OCI-LY1 (cell line): ENCODE data around the gene CDKAL1.

Experiments used
- H2AFZ ChIP-seq: fragments of 200-600 bp; sonication (generic), shearing (Covaris generic); 2 replicates; pipeline ENCODE4 v1.6.0; 2014; ENCODE audit warnings: antibody characterized with exemption, mild to moderate bottlenecking, low read length
- H3F3A ChIP-seq: fragments of 200-600 bp; sonication (generic), shearing (Covaris generic); 2 replicates; pipeline ENCODE4 v1.6.0; 2014; ENCODE audit warnings: mild to moderate bottlenecking, antibody characterized with exemption, low read length, moderate library complexity; ENCODE audit not compliant: insufficient read depth
- H3K27ac ChIP-seq: fragments of 200-600 bp; sonication (generic); 2 replicates; pipeline ENCODE4 v1.5.1; 2014; ENCODE audit warnings: low read length, mixed run types, mild to moderate bottlenecking, low read depth; ENCODE audit not compliant: poor library complexity, severe bottlenecking
- H3K27me3 ChIP-seq: fragments of 200-600 bp; sonication (generic); 2 replicates; pipeline ENCODE4 v1.6.0; 2014; ENCODE audit warnings: antibody characterized with exemption, mild to moderate bottlenecking, low read length, moderate library complexity; ENCODE audit not compliant: insufficient read depth
- H3K36me3 ChIP-seq: fragments of 200-600 bp; sonication (generic); 2 replicates; pipeline ENCODE4 v1.6.1; 2014; ENCODE audit warnings: mild to moderate bottlenecking, antibody characterized with exemption, low read length, moderate library complexity, mixed read lengths; ENCODE audit not compliant: insufficient read depth
- H3K4me1 ChIP-seq: fragments of 200-600 bp; sonication (generic); 2 replicates; pipeline ENCODE4 v1.5.1; 2014; ENCODE audit warnings: mild to moderate bottlenecking, low read length, moderate library complexity; ENCODE audit not compliant: insufficient read depth, severe bottlenecking
- H3K4me2 ChIP-seq: fragments of 200-600 bp; sonication (generic), shearing (Covaris generic); 2 replicates; pipeline ENCODE4 v1.6.1; 2014; ENCODE audit warnings: low read length
- H3K4me3 ChIP-seq: fragments of 200-600 bp; sonication (generic); 2 replicates; pipeline ENCODE4 v1.5.1; 2014; ENCODE audit warnings: low read length, low read depth, mild to moderate bottlenecking, mixed read lengths; ENCODE audit not compliant: poor library complexity, severe bottlenecking
- H3K79me2 ChIP-seq: fragments of 200-600 bp; shearing (Covaris generic); 2 replicates; pipeline ENCODE4 v1.6.1; 2016; ENCODE audit warnings: mixed run types, low read length, mixed read lengths; ENCODE audit not compliant: insufficient read depth
- H3K9ac ChIP-seq: fragments of 200-600 bp; sonication (generic), shearing (Covaris generic); 2 replicates; pipeline ENCODE4 v1.6.1; 2014; ENCODE audit warnings: mild to moderate bottlenecking, low read length, mixed read lengths
- H3K9me2 ChIP-seq: fragments of 200-600 bp; sonication (generic), shearing (Covaris generic); 2 replicates; pipeline ENCODE4 v1.6.1; 2014; ENCODE audit warnings: low read depth, mild to moderate bottlenecking, low read length, mixed read lengths
- H3K9me3 ChIP-seq: fragments of 200-600 bp; shearing (Covaris generic); 2 replicates; pipeline ENCODE4 v1.6.1; 2014; ENCODE audit warnings: low read length, mixed read lengths
- H4K20me1 ChIP-seq: fragments of 200-600 bp; sonication (generic), shearing (Covaris generic); 2 replicates; pipeline ENCODE4 v1.6.0; 2016; ENCODE audit warnings: mild to moderate bottlenecking, low read length; ENCODE audit not compliant: insufficient read depth
- EZH2 ChIP-seq: fragments of 200-600 bp; sonication (generic), shearing (Covaris generic); IDR thresholded peaks from 2 replicates; pipeline ENCODE4 v1.8.0; 2017; ENCODE audit warnings: borderline replicate concordance, mixed run types, mild to moderate bottlenecking, antibody characterized with exemption, low read length, moderate library complexity, mixed read lengths
- TF ChIP-seq, protein P1 (sequence below): fragments of 200-600 bp; sonication (generic), shearing (Covaris generic); IDR thresholded peaks from 2 replicates; pipeline ENCODE4 v1.5.1; 2017; ENCODE audit warnings: mild to moderate bottlenecking, antibody characterized with exemption, low read length, moderate library complexity, mixed read lengths

The CDKAL1 gene

DNA sequence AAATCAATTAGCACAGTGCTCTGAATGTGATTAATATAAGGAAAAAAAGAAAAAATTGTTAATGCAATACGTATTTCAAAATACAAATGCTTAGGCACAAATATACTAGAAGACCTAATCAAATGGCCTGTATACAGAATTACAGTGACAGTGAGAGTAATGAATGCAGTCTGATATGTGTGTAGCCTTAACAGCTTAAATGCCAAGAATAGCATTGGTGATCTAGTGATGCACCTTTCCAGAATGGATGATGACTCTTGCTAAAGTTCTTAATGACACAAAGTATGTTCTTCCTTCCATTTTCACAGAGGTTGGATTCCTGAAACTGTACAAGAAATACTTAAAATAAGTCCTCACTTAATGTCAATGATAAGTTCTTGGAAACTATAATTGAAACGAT, 131.0 kb downstream of the CDKAL1 start:
- Histone ChIP-seq H3K36me3 (no peaks in the 10 kb centered on the region), H4K20me1 (no peaks in the 10 kb centered on the region), H3K27ac (no peak overlapping the region), H3K9me3 (no peaks in the 10 kb centered on the region), H3K4me1 (no peaks in the 10 kb centered on the region), H2AFZ (no peak overlapping the region), H3K27me3 (no peaks in the 10 kb centered on the region), H3F3A (no peaks in the 10 kb centered on the region), H3K79me2 (no peaks in the 10 kb centered on the region; the same call in 1 of the 2 replicates), H3K9ac (no peak overlapping the region), H3K4me3 (no peak overlapping the region), H3K4me2 (no peak overlapping the region), H3K9me2 (no peaks in the 10 kb centered on the region)
- TF ChIP-seq, protein P1, sequence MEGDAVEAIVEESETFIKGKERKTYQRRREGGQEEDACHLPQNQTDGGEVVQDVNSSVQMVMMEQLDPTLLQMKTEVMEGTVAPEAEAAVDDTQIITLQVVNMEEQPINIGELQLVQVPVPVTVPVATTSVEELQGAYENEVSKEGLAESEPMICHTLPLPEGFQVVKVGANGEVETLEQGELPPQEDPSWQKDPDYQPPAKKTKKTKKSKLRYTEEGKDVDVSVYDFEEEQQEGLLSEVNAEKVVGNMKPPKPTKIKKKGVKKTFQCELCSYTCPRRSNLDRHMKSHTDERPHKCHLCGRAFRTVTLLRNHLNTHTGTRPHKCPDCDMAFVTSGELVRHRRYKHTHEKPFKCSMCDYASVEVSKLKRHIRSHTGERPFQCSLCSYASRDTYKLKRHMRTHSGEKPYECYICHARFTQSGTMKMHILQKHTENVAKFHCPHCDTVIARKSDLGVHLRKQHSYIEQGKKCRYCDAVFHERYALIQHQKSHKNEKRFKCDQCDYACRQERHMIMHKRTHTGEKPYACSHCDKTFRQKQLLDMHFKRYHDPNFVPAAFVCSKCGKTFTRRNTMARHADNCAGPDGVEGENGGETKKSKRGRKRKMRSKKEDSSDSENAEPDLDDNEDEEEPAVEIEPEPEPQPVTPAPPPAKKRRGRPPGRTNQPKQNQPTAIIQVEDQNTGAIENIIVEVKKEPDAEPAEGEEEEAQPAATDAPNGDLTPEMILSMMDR = no peak
- no peak for TF ChIP-seq EZH2

DNA sequence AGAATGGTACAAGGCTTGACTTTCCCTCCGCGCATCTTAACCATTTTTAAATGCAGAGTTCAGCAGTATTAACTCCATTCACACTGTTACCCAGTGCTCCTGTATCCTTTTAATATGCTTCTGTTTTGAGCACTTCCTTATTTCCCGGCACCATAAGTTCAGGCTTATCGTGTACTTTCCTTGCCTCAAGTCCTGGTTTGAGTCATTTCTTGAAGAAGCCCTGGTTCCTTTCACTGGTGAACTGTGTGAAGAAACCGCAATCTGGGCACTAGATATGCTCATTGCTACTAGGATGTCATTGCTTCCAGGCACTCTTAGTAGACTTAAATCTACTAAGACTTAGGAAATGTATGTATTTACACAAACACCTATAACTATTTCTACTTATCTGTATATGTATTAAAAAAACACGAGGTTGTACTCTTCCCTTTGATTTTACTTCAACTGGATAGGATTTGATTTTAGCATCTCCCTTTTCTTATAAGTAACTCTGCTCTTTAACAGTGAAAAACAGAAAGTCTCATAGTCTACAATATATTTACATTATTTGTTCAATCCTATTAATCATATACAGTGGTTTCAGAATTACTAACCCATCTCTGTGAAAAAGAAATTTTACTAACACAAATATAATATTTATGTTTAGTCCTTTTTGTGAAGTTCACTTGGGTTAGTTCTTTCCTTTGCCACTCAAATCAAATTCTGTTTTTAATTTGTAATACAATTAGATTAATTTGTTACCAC, 135.5 kb downstream of the CDKAL1 start:
- no peak overlapping the region for H3K4me2 ChIP-seq
- H3K79me2 ChIP-seq = no peaks in the 10 kb centered on the region
- H3K36me3 ChIP-seq = no peaks in the 10 kb centered on the region
- H3K9me2 ChIP-seq = no peaks in the 10 kb centered on the region
- no peaks in the 10 kb centered on the region for H3K27me3 ChIP-seq
- no peaks in the 10 kb centered on the region for H4K20me1 ChIP-seq
- no peak overlapping the region for H3K4me3 ChIP-seq
- no peaks in the 10 kb centered on the region for H3F3A ChIP-seq
- no peak overlapping the region for H3K9ac ChIP-seq
- H3K4me1 ChIP-seq = no peaks in the 10 kb centered on the region
- H2AFZ ChIP-seq = no peak overlapping the region
- H3K27ac ChIP-seq = no peak overlapping the region
- no peak for TF ChIP-seq EZH2
- TF ChIP-seq, protein P1 = no peak
- H3K9me3 ChIP-seq = no peaks in the 10 kb centered on the region

DNA sequence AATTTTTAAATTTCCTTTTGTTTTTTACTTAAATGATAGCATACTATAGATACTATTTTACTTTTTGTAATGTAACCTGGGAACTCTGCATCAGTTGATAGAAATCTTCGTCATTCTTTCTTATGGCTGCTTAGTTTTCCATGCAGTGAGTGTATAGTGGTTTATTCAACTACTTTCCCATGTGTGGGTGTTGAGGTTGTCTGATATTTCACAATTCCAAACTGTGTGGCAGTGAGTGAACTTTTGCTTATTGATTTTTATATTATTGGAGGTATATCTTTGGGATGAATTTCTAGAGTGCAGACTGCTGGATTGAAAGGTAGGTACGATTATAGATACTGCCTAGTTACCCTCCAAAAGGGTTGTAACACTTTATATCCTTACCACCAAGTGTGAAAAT, 136.5 kb downstream of the CDKAL1 start:
- H3K4me3 ChIP-seq = no peak overlapping the region
- no peaks in the 10 kb centered on the region for H3F3A ChIP-seq
- H3K4me2 ChIP-seq = no peak overlapping the region
- H3K9ac ChIP-seq = no peak overlapping the region
- no peaks in the 10 kb centered on the region for H3K9me3 ChIP-seq
- H3K27me3 ChIP-seq = no peaks in the 10 kb centered on the region
- H3K79me2 ChIP-seq = no peaks in the 10 kb centered on the region
- no peaks in the 10 kb centered on the region for H3K36me3 ChIP-seq
- no peak overlapping the region for H2AFZ ChIP-seq
- TF ChIP-seq EZH2 = no peak
- TF ChIP-seq, protein P1 = no peak
- no peaks in the 10 kb centered on the region for H4K20me1 ChIP-seq
- H3K9me2 ChIP-seq = no peaks in the 10 kb centered on the region
- H3K4me1 ChIP-seq = no peaks in the 10 kb centered on the region
- H3K27ac ChIP-seq = no peak overlapping the region
